K562 (cell line): ENCODE data around the gene CLASP1. TPM values are rescaled to one million over a fixed set of nuclear protein-coding genes. Genes with fewer than 3 reads are reported as not detected.

Source experiments
- ATAC-seq: fragments of 200-7000 bp; cut with Tn5 transposase; 3 replicates; pipeline ENCODE4 v1.9.1; 2020; ENCODE audit warnings: moderate library complexity
- BruUV-seq: library from RNA; stranded (reverse); fragments of 400-500 nt; replicated peaks from 2 replicates; lab custom pipeline; 2021; lab: Mats Ljungman, UMichigan
- CTCF ChIA-PET: fragments of 300-600 bp; formaldehyde crosslinking; extraction: SDS; loops from one replicate; lab custom pipeline; 2021; ENCODE audit warnings: low intra/inter-chr PET ratio; lab: Yijun Ruan, JAX
- POLR2A ChIA-PET: fragments of 300-600, 350-650 bp; sonication (Branson Sonifier 250); formaldehyde crosslinking; extraction: SDS; loops from one replicate; lab custom pipeline; 2021; ENCODE audit warnings: antibody characterized with exemption, inconsistent platforms; lab: Yijun Ruan, JAX
- DNase-seq, 4 experiments: peaks; one replicate each; pipeline versions ENCODE4 v3.0.0 to v3.0.0-alpha.2; 2011 to 2018; ENCODE audit warnings: low spot score in 3 of 4, mixed read lengths in 3 of 4; ENCODE audit errors: extremely low read depth in 1 of 4
- FAIRE-seq: peaks from 2 replicates; lab custom pipeline; 2011; peaks lifted over from hg19 to GRCh38; lab: Jason Lieb, UNC
- H2AFZ ChIP-seq: 2 replicates; pipeline ENCODE4 v1.6.0; 2011; ENCODE audit warnings: low read depth, low read length, control low read depth, inconsistent platforms
- H3K27ac ChIP-seq: fragments of 200-600 bp; 3 replicates; pipeline ENCODE4 v1.8.0; 2011; ENCODE audit warnings: low read depth, mild to moderate bottlenecking, control low read depth, inconsistent platforms, low read length, moderate library complexity, mixed read lengths; ENCODE audit errors: extremely low read depth
- H3K27me3 ChIP-seq, 2 experiments: fragments of 300-600 bp in 1 of 2; 2 replicates in 1 of 2; 3 replicates in 1 of 2; pipeline versions ENCODE4 v1.6.0 to v1.8.0; 2011; ENCODE audit warnings: inconsistent platforms in 2 of 2, low read length in 2 of 2, mild to moderate bottlenecking in 1 of 2, mixed read lengths in 1 of 2, moderate library complexity in 1 of 2; ENCODE audit not compliant: control insufficient read depth in 2 of 2, insufficient read depth in 2 of 2
- H3K36me3 ChIP-seq: fragments of 300-600 bp; 3 replicates; pipeline ENCODE4 v1.8.0; 2011; ENCODE audit warnings: mild to moderate bottlenecking, low read length, inconsistent platforms; ENCODE audit not compliant: control insufficient read depth, insufficient read depth
- H3K4me1 ChIP-seq, 2 experiments: fragments of 200-600 bp in 1 of 2; replicated peaks in 1 of 2; 2 replicates in 1 of 2; 3 replicates in 1 of 2; pipeline versions ENCODE4 v1.5.1 to v1.8.0; 2011; ENCODE audit warnings: inconsistent platforms in 2 of 2, low read length in 2 of 2, mild to moderate bottlenecking in 1 of 2, mixed read lengths in 1 of 2, moderate library complexity in 1 of 2; ENCODE audit not compliant: control insufficient read depth in 2 of 2, insufficient read depth in 2 of 2
- H3K4me2 ChIP-seq: 2 replicates; pipeline ENCODE4 v1.6.1; 2011; ENCODE audit warnings: low read length, control low read depth, inconsistent platforms, mixed read lengths; ENCODE audit not compliant: insufficient read depth
- H3K4me3 ChIP-seq: fragments of 200-600 bp; sonication (generic), shearing (Covaris generic); 2 replicates; pipeline ENCODE4 v1.5.1; 2016; ENCODE audit warnings: control low read depth, inconsistent platforms
- H3K79me2 ChIP-seq: fragments of 200-600 bp; 3 replicates; pipeline ENCODE4 v1.8.0; 2011; ENCODE audit warnings: low read length, inconsistent platforms; ENCODE audit not compliant: control insufficient read depth, insufficient read depth
- H3K9ac ChIP-seq, 2 experiments: 2 replicates each; pipeline versions ENCODE4 v1.6.0 to v1.6.1; 2011; ENCODE audit warnings: low read depth in 2 of 2, low read length in 2 of 2, control low read depth in 1 of 2, inconsistent platforms in 1 of 2, mild to moderate bottlenecking in 1 of 2, mixed read lengths in 1 of 2; ENCODE audit not compliant: insufficient read depth in 1 of 2
- H3K9me1 ChIP-seq: one replicate; pipeline ENCODE4 v1.6.0; 2011; ENCODE audit warnings: inconsistent platforms, mild to moderate bottlenecking, low read length, moderate library complexity; ENCODE audit not compliant: control insufficient read depth, insufficient read depth
- H3K9me3 ChIP-seq: replicated peaks from 2 replicates; pipeline ENCODE4 v1.5.1; 2011; ENCODE audit warnings: low read depth, low read length, inconsistent platforms; ENCODE audit not compliant: control insufficient read depth, insufficient read depth
- H4K20me1 ChIP-seq: replicated peaks from 2 replicates; pipeline ENCODE4 v1.6.1; 2011; ENCODE audit warnings: low read length, inconsistent platforms, mixed read lengths; ENCODE audit not compliant: control insufficient read depth, insufficient read depth
- ADNP ChIP-seq: fragments of 200-800 bp; sonication (Bioruptor generic); IDR thresholded peaks from 2 replicates; pipeline ENCODE4 v1.6.1; 2016; ENCODE audit warnings: missing genetic modification characterization, missing compliant biosample characterization
- CBX3 ChIP-seq, 2 experiments: IDR thresholded peaks; 1 replicate in 1 of 2; 2 replicates in 1 of 2; pipeline ENCODE4 v1.6.1; 2012; ENCODE audit warnings: inconsistent platforms in 2 of 2, low read length in 2 of 2, borderline replicate concordance in 1 of 2, control low read depth in 1 of 2
- CBX5 ChIP-seq: IDR thresholded peaks from 2 replicates; pipeline ENCODE4 v1.6.1; 2014; ENCODE audit warnings: low read depth, borderline replicate concordance
- PHF21A ChIP-seq: fragments of 450-650 bp; IDR thresholded peaks from 2 replicates; pipeline ENCODE4 v1.6.1; 2017; ENCODE audit warnings: low read depth, borderline replicate concordance
- POLR3A ChIP-seq: IDR thresholded peaks from 2 replicates; pipeline ENCODE4 v1.6.1; 2011; ENCODE audit warnings: borderline replicate concordance, mild to moderate bottlenecking, moderate library complexity; ENCODE audit not compliant: insufficient read length, insufficient read depth; ENCODE audit errors: extremely low read depth
- SRSF9 ChIP-seq: fragments of 200-400 bp; formaldehyde crosslinking; IDR thresholded peaks from 2 replicates; pipeline ENCODE4 v1.6.1; 2017; ENCODE audit warnings: low read depth, low read length, borderline replicate concordance
- TAL1 ChIP-seq: fragments of 450-650 bp; IDR thresholded peaks from 2 replicates; pipeline ENCODE4 v1.6.1; 2016; ENCODE audit warnings: mild to moderate bottlenecking
- TGIF2 ChIP-seq: sonication (generic); formaldehyde crosslinking; IDR thresholded peaks from 2 replicates; pipeline ENCODE4 v1.8.1; 2022; ENCODE audit warnings: mild to moderate bottlenecking, missing genetic modification reagents, moderate library complexity
- THRAP3 ChIP-seq: fragments of 450-650 bp; IDR thresholded peaks from 2 replicates; pipeline ENCODE4 v1.6.1; 2016; ENCODE audit warnings: mild to moderate bottlenecking, inconsistent platforms, borderline replicate concordance
- U2AF2 ChIP-seq: fragments of 200-400 bp; formaldehyde crosslinking; optimal IDR thresholded peaks from 2 replicates; pipeline ENCODE3; 2017; ENCODE audit warnings: low read depth, mild to moderate bottlenecking, low read length
- ZNF507 ChIP-seq: conservative IDR thresholded peaks from 2 replicates; pipeline ENCODE4 v1.6.1; 2017; ENCODE audit warnings: missing genetic modification characterization, missing compliant biosample characterization
- WGBS: fragments of 100-300 bp; shearing (Covaris generic); methylation state at CpG from one replicate; pipeline ENCODE4 v1.1.6; 2016; ENCODE audit warnings: low coverage, mixed read lengths; ENCODE audit not compliant: insufficient coverage; ENCODE audit errors: missing lambda C conversion rate; 5-methylcytosine and 5-hydroxymethylcytosine counted together
- in situ Hi-C: fragments of 300-500 bp; cut with MboI; formaldehyde crosslinking; loops from 4 replicates; pipeline ENCODE4 v1.15.0; 2018; ENCODE audit warnings: inconsistent platforms, mixed read lengths
- intact Hi-C: fragments of 100-400 bp; cut with micrococcal nuclease; formaldehyde crosslinking; loops from 2 replicates; pipeline ENCODE4 v1.14.2; 2022
- polyA plus RNA-seq, 8 experiments: library from polyadenylated mRNA; depleted of rRNA in 4 of 8; stranded (reverse) in 5 of 8; unstranded in 3 of 8; fragments of >200 nt; fragmentation: Nextera tagmentation in 2 of 8; fragmentation: Illumina TruSeq in 1 of 8; extraction: Ambion mirVana in 2 of 8; extraction: Trizol in 1 of 8; gene quantifications; 2 replicates each; pipeline versions ENCODE4 v1.2.1 to v1.2.3, GENCODE V29; 2011 to 2014; ENCODE audit warnings: inconsistent platforms in 1 of 8, missing spikeins in 1 of 8
- total RNA-seq, 7 experiments: library from RNA; depleted of rRNA in 6 of 7; stranded (reverse); fragments of >200 nt in 6 of 7; fragmentation: Illumina TruSeq in 2 of 7; extraction: Trizol in 2 of 7; gene quantifications; 2 replicates each; pipeline versions ENCODE4 v1.2.1 to v1.2.3, GENCODE V29; 2011 to 2021; ENCODE audit warnings: low replicate concordance in 1 of 7
- TF ChIP-seq, protein P1 (sequence below): fragments of 250-450 bp; sonication (Bioruptor Pico); IDR thresholded peaks from 2 replicates; pipeline ENCODE4 v1.4.0; 2020; ENCODE audit warnings: mild to moderate bottlenecking
- TF ChIP-seq, protein P2 (sequence below): fragments of 450-650 bp; IDR thresholded peaks from 2 replicates; pipeline ENCODE4 v1.6.1; 2016; ENCODE audit warnings: low read depth, mild to moderate bottlenecking, moderate library complexity
- TF ChIP-seq, protein P3 (sequence below): IDR thresholded peaks from 2 replicates; pipeline ENCODE4 v1.6.1; 2011; ENCODE audit not compliant: insufficient read length; ENCODE audit errors: extremely low read depth

CLASP1 gene
- total and polyA plus RNA-seq, 9 of the 15 experiments (the other 6 are each of a cell fraction or from before 2014, with no cell fraction given): 1.7 to 40.3 (median 20.7) TPM

DNA sequence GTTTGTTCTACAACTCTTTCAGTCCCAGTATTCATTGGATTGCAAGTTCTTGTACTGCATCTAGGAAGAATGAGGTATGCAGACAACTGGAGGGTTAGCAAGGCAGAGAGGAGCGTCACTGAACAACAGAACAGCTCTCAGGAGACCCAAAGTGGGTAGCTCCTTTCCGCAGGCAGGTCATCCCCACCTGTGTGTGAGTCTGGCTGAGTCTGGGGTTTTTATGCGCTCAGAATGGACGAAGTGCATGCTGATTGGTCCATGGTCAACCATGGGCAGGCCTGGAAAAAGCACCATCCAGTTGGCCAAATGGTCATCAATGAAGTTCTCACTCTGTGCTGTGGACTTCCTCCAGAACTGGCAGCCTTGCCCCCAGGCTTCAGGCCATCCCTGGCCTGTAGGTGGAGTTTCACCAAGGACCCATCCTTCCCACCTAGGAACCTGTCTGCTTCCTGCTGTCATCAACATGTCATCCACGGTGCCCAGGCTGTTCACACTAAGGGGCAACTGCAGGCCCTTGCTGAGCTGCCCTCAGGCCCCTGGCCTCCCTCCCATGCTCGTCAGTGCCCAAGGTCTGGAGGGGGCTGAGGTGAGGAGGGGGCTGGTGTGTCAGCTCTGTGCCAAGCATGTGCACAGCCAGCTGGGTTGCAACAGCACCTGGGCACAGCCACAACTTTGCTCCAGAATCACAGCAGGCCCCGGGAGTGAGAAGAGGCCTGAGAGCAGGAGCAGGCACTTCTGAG lies 353.2 kb downstream of the CLASP1 start:
- Histone ChIP-seq H3K79me2 (no peaks in the 10 kb centered on the region), H3K9me3 (no peaks in the 10 kb centered on the region), H2AFZ (no peak overlapping the region), H4K20me1 (no peaks in the 10 kb centered on the region), H3K27ac (no peak overlapping the region), H3K4me3 (no peak overlapping the region), H3K27me3 (peaks cover 17 to 30% of the 10 kb centered on the region in 2 experiments; a peak in 3 of 5 replicates), H3K4me2 (no peak overlapping the region), H3K4me1 (no peaks in the 10 kb centered on the region), H3K9ac (no peak overlapping the region), H3K9me1 (no peaks in the 10 kb centered on the region), H3K36me3 (no peaks in the 10 kb centered on the region)
- in situ Hi-C loops: no loop called here
- intact Hi-C loops: no loop called here
- POLR2A ChIA-PET: interaction anchor here (0.7 kb wide), 1 partner anchor 13 kb away, joined by 3 read pairs; no protein-coding TSS in a partner anchor
- no peak for FAIRE-seq
- no peak for DNase-seq
- no peak for ATAC-seq
- CTCF ChIA-PET: no interaction called here
- no TSS peak for BruUV-seq
- 0% methylated on average over 6 of the region's 7 CpGs for WGBS
- TF ChIP-seq U2AF2: no peak
- TF ChIP-seq, protein P1, sequence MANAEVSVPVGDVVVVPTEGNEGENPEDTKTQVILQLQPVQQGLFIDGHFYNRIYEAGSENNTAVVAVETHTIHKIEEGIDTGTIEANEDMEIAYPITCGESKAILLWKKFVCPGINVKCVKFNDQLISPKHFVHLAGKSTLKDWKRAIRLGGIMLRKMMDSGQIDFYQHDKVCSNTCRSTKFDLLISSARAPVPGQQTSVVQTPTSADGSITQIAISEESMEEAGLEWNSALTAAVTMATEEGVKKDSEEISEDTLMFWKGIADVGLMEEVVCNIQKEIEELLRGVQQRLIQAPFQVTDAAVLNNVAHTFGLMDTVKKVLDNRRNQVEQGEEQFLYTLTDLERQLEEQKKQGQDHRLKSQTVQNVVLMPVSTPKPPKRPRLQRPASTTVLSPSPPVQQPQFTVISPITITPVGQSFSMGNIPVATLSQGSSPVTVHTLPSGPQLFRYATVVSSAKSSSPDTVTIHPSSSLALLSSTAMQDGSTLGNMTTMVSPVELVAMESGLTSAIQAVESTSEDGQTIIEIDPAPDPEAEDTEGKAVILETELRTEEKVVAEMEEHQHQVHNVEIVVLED (CRISPR knock-in tag): no peak
- no peak for TF ChIP-seq ADNP
- no peak for TF ChIP-seq SRSF9
- no peak for TF ChIP-seq ZNF507 (tag)
- no peak for TF ChIP-seq POLR3A
- TF ChIP-seq PHF21A: no peak
- TF ChIP-seq TGIF2: no peak
- TF ChIP-seq CBX3 (IDR thresholded peaks at IDR 0.05; ENCODE audit: borderline replicate concordance in 1 of 2, low read length in 2 of 2): peak in 1 of 2 experiments; percentile 59; a peak in 1 of 3 replicates
- TF ChIP-seq, protein P2, sequence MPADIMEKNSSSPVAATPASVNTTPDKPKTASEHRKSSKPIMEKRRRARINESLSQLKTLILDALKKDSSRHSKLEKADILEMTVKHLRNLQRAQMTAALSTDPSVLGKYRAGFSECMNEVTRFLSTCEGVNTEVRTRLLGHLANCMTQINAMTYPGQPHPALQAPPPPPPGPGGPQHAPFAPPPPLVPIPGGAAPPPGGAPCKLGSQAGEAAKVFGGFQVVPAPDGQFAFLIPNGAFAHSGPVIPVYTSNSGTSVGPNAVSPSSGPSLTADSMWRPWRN: no peak
- TF ChIP-seq THRAP3: no peak
- TF ChIP-seq TAL1: no peak
- TF ChIP-seq, protein P3, sequence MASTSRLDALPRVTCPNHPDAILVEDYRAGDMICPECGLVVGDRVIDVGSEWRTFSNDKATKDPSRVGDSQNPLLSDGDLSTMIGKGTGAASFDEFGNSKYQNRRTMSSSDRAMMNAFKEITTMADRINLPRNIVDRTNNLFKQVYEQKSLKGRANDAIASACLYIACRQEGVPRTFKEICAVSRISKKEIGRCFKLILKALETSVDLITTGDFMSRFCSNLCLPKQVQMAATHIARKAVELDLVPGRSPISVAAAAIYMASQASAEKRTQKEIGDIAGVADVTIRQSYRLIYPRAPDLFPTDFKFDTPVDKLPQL: no peak
- peak; percentile 59; the same call in 1 of the 2 replicates for TF ChIP-seq CBX5
